Tibial nerve (tissue), 3 donors: ENCODE data around the gene TCF12.

Source experiments
- POLR2A ChIP-seq, 2 donors: fragments of 450-650 bp; IDR thresholded peaks; one replicate each; pipeline ENCODE4 v1.6.1; 2017; ENCODE audit warnings: antibody characterized with exemption in 2 of 2, mild to moderate bottlenecking in 2 of 2, moderate library complexity in 2 of 2
- TF ChIP-seq, protein P1 (sequence below), 5 experiments: fragments of 200-600 bp in 3 of 5; fragments of 450-650 bp in 2 of 5; sonication (generic) in 3 of 5; IDR thresholded peaks; one replicate each; pipeline ENCODE4 v1.5.1; 2016 to 2019; ENCODE audit warnings: antibody characterized with exemption in 5 of 5, mild to moderate bottlenecking in 3 of 5, moderate library complexity in 2 of 5

DNA sequence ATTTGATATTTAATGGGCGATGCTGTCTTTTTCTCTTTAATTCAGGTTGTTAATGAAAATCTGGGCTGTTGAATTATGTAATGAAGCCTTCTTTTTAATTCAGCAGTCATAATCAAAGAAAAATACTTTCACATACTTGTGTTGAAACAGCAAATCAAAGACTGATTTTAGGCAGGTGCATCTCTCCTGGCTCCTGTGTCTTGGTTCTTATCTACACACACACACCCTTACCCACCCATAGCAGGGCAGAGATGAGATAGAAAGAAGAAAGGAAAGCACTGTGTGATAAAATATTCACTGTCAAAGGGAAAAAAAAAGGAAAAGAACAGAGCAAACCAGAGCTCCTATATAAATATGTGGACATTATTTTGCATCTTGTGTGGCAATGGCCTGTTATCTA, 327.3 kb downstream of the TCF12 start:
- TF ChIP-seq, protein P1, sequence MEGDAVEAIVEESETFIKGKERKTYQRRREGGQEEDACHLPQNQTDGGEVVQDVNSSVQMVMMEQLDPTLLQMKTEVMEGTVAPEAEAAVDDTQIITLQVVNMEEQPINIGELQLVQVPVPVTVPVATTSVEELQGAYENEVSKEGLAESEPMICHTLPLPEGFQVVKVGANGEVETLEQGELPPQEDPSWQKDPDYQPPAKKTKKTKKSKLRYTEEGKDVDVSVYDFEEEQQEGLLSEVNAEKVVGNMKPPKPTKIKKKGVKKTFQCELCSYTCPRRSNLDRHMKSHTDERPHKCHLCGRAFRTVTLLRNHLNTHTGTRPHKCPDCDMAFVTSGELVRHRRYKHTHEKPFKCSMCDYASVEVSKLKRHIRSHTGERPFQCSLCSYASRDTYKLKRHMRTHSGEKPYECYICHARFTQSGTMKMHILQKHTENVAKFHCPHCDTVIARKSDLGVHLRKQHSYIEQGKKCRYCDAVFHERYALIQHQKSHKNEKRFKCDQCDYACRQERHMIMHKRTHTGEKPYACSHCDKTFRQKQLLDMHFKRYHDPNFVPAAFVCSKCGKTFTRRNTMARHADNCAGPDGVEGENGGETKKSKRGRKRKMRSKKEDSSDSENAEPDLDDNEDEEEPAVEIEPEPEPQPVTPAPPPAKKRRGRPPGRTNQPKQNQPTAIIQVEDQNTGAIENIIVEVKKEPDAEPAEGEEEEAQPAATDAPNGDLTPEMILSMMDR (IDR thresholded peaks at IDR 0.05), result no peak
- TF ChIP-seq POLR2A (IDR thresholded peaks at IDR 0.05), result no peak
